Measurements from ENCODE around the gene REXO1. TPM values are rescaled to one million over a fixed set of nuclear protein-coding genes. Genes with fewer than 3 reads are reported as not detected.

Gene REXO1
- total RNA-seq, 2 donors from 2014 or later = 29.8 to 59.1 TPM

DNA sequence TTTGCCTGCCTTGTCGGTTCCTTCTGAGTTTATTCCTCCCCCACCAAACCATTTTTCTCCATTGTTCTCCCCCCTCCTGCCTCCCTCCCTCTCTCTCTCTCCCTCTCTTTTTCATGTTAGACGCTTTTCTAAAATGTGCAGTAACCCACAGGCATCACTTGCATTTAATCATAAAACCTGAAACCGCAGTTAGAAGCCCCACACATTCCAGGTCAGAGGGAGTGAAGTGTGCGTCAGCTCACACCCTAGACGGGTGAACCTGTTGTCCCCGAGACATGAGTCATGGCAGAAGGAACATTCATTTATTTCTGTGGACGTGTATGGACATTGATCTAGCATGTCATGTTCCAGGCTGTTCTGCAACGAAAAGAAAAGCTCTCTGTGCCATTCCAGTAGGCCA, 75.1 kb downstream of the REXO1 start:
- intact Hi-C loops (cut with DNase I) = no loop called here
- no peak for TF ChIP-seq POLR2A (IDR thresholded peaks at IDR 0.05)
- TF ChIP-seq, protein P1, sequence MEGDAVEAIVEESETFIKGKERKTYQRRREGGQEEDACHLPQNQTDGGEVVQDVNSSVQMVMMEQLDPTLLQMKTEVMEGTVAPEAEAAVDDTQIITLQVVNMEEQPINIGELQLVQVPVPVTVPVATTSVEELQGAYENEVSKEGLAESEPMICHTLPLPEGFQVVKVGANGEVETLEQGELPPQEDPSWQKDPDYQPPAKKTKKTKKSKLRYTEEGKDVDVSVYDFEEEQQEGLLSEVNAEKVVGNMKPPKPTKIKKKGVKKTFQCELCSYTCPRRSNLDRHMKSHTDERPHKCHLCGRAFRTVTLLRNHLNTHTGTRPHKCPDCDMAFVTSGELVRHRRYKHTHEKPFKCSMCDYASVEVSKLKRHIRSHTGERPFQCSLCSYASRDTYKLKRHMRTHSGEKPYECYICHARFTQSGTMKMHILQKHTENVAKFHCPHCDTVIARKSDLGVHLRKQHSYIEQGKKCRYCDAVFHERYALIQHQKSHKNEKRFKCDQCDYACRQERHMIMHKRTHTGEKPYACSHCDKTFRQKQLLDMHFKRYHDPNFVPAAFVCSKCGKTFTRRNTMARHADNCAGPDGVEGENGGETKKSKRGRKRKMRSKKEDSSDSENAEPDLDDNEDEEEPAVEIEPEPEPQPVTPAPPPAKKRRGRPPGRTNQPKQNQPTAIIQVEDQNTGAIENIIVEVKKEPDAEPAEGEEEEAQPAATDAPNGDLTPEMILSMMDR (IDR thresholded peaks at IDR 0.05) = no peak
- peak; percentile 18 for TF ChIP-seq POLR2AphosphoS5 (IDR thresholded peaks at IDR 0.05)
- Histone ChIP-seq H3K36me3 (no peaks in the 10 kb centered on the region), H3K4me1 (replicated peaks) (no peaks in the 10 kb centered on the region), H3K4me3 (no peak overlapping the region), H3K27ac (no peak overlapping the region), H3K9me3 (no peaks in the 10 kb centered on the region), H3K27me3 (replicated peaks; ENCODE audit: insufficient read depth) (peaks cover 50% of the 10 kb centered on the region)
- DNase-seq (ENCODE audit: low spot score) = peak; percentile 7
- 18% methylated on average over 8 of the region's 8 CpGs for WGBS

DNA sequence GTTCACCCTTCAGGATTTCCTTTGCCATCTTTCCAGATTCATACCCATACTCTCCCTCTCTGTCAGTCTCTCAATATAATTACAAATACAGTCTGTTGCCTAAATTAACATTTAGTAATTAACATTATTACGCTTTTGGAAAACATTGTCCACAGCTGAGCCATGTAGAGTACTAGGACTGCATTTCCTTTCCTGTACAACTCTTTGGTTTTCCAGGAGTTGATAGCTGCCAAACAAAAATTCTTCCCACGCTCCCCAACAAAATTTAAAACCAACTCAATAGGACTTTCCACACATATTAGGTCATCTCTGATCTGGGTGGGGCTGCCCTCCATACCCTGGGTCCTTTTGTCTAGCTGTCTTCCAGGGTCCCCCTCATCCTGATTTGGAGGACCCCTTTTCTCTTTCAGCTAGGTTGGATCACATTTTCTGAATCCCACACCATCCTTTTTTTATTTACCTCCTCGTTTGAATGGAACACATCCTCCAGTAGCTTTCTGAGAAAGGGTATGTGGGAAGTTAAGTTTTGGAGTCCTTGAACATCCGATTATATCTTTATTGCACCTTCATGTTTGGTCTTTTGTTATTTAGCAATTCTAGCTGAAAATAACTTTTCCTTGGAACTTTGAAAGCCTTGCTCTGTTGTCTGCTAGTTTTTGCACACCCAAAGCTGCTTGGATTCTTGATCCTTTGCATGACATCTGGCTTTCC, 77.3 kb downstream of the REXO1 start:
- Histone ChIP-seq H3K36me3 (no peaks in the 10 kb centered on the region), H3K9me3 (no peaks in the 10 kb centered on the region), H3K27ac (no peak overlapping the region), H3K4me3 (no peak overlapping the region), H3K27me3 (replicated peaks; ENCODE audit: insufficient read depth) (peaks cover 57% of the 10 kb centered on the region), H3K4me1 (replicated peaks) (no peaks in the 10 kb centered on the region)
- intact Hi-C loops (cut with DNase I) = no loop called here
- no peak for DNase-seq (ENCODE audit: low spot score)
- WGBS = 97% methylated on average over 4 of the region's 4 CpGs
- TF ChIP-seq, protein P1 (IDR thresholded peaks at IDR 0.05) = no peak
- TF ChIP-seq POLR2AphosphoS5 (IDR thresholded peaks at IDR 0.05) = no peak
- TF ChIP-seq POLR2A (IDR thresholded peaks at IDR 0.05) = no peak

DNA sequence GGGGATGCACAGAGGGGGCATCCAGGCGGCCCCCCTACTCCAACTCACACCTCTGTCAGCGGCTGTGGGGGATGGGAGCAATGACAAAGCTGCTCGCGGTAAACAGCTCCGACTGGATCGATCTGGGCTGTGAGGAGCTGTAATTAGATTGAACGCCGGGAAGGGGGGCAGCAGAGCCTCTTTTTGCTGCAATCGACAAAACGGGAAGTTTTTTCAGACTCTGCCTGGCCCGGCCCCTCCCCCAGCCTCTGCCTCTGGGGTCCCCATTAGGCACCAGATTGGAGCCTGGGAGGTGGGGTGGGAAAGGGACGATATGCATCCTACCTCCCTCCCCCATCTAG, 78.7 kb downstream of the REXO1 start:
- Histone ChIP-seq H3K4me3 (no peak overlapping the region), H3K27ac (no peak overlapping the region), H3K27me3 (replicated peaks; ENCODE audit: insufficient read depth) (peaks cover 55% of the 10 kb centered on the region), H3K4me1 (replicated peaks) (no peaks in the 10 kb centered on the region), H3K36me3 (no peaks in the 10 kb centered on the region), H3K9me3 (no peaks in the 10 kb centered on the region)
- WGBS = 4% methylated on average over 12 of the region's 12 CpGs
- intact Hi-C loops (cut with DNase I) = loop anchor here (10.0 kb wide), 1 partner anchor 225 kb away; no protein-coding TSS in a partner anchor
- TF ChIP-seq POLR2A (IDR thresholded peaks at IDR 0.05) (no peak), POLR2AphosphoS5 (IDR thresholded peaks at IDR 0.05) (no peak)
- TF ChIP-seq, protein P1 (IDR thresholded peaks at IDR 0.05) = no peak
- DNase-seq (ENCODE audit: low spot score) = no peak

DNA sequence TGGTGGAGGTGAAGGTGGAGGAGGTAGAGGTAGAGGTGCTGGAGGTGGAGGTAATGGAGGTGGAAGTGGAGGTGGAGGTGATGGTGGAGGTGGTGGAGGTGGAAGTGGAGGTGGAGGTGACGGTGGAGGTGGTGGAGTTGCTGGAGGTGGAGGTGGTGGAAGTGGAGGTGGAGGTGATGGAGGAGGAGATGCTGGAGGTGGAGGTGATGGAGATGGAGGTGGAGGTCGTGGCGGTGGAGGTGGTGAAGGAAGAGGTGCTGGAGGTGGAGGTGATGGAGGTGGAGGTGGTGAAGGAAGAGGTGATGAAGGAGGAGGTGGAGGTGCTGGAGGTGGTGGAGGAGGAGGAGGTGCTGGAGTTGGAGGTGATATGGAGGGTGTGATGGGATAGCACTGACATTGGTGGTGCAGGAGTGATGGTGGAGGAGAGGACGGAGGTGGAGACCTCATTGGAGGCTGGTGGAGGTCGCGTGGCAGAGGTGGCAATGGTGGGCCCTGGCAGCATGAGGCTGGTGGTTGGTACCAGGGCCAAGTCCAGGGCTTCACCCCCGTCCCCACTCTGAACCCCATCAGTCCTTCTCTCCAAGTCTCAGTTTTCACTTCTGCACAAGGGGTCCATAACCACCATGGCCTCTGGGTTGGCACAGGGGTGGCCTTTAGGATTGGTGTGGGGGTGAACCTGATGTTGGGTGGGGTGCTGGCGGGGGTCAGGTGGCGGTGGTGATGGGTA, 79.2 kb downstream of the REXO1 start:
- no peaks in the 10 kb centered on the region for H3K4me1 ChIP-seq (replicated peaks)
- no peak for DNase-seq (ENCODE audit: low spot score)
- TF ChIP-seq, protein P1 (IDR thresholded peaks at IDR 0.05) = no peak
- TF ChIP-seq POLR2A (IDR thresholded peaks at IDR 0.05) (no peak), POLR2AphosphoS5 (IDR thresholded peaks at IDR 0.05) (no peak)
- peaks cover 55% of the 10 kb centered on the region for H3K27me3 ChIP-seq (replicated peaks; ENCODE audit: insufficient read depth)
- WGBS = 73% methylated on average over 9 of the region's 9 CpGs
- no peak overlapping the region for H3K27ac ChIP-seq
- H3K36me3 ChIP-seq = no peaks in the 10 kb centered on the region
- H3K9me3 ChIP-seq = no peaks in the 10 kb centered on the region
- intact Hi-C loops (cut with DNase I) = loop anchor here (10.0 kb wide), 1 partner anchor 224 kb away; no protein-coding TSS in a partner anchor
- H3K4me3 ChIP-seq = no peak overlapping the region
